AG04450 (cell line): Measurements from ENCODE around the gene AFF1. TPM values are rescaled to one million over a fixed set of nuclear protein-coding genes. Genes with fewer than 3 reads are reported as not detected.

Experiments
- CTCF ChIA-PET: fragments of 300-600, 350-600 bp; formaldehyde crosslinking; extraction: SDS; loops from one replicate; lab custom pipeline; 2022; ENCODE audit warnings: antibody characterized with exemption, inconsistent platforms; lab: Charles Lee
- POLR2A ChIA-PET: fragments of 350-600 bp; formaldehyde crosslinking; extraction: SDS; loops from one replicate; lab custom pipeline; 2021; ENCODE audit warnings: antibody characterized with exemption, inconsistent platforms; lab: Yijun Ruan, JAX
- DNase-seq: peaks from one replicate; pipeline ENCODE4 v3.0.0-alpha.2; 2011; ENCODE audit warnings: low read depth, low spot score
- H3K27ac ChIP-seq: one replicate; pipeline ENCODE4 v1.5.1; 2012; ENCODE audit warnings: low read depth, low read length, control low read depth
- H3K27me3 ChIP-seq: one replicate; pipeline ENCODE4 v1.6.0; 2012; ENCODE audit warnings: low read length; ENCODE audit not compliant: control insufficient read depth, insufficient read depth
- H3K4me3 ChIP-seq: 2 replicates; pipeline ENCODE4 v1.5.1; 2011; ENCODE audit warnings: mild to moderate bottlenecking, low read depth, low read length, control low read depth
- H3K9me3 ChIP-seq: 2 replicates; pipeline ENCODE4 v1.5.1; 2012; ENCODE audit warnings: low read length; ENCODE audit not compliant: control insufficient read depth, insufficient read depth
- polyA plus RNA-seq: library from polyadenylated mRNA; depleted of rRNA; stranded (reverse); fragments of >200 nt; gene quantifications from 2 replicates; pipeline ENCODE4 v1.2.3, GENCODE V29; 2011
- TF ChIP-seq, protein P1 (sequence below): IDR thresholded peaks from 2 replicates; pipeline ENCODE4 v1.5.1; 2011; ENCODE audit warnings: low read depth, low read length, control low read depth, inconsistent platforms

AFF1 gene
- polyA plus RNA-seq, 1 experiment: 17.2 TPM

DNA sequence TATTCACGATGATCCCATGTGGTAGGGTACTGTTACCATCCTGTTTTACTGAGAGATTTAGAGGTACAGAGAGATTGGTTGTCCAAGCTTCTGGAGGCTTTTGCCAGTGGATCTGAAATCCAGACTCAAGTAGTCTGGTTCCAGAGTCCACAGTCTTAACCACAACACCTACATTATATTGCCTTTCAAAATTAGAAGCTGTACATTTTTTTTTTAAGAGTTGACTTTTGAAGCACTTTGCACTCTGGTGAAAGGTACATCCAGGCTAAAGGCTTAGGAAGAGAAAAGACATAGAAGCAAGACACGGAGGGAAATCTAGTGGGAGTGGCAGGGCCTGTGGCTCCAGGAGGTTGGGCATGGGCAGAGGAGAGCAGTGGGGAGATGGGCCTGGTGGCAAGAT, 122.1 kb downstream of the AFF1 start:
- no peak for DNase-seq
- Histone ChIP-seq H3K27ac (no peak overlapping the region), H3K4me3 (no peak overlapping the region), H3K9me3 (no peaks in the 10 kb centered on the region), H3K27me3 (no peaks in the 10 kb centered on the region)
- ChIA-PET CTCF (interaction anchor here (0.8 to 2.1 kb wide), 2 partner anchors 17 to 135 kb away, joined by 3 to 6 read pairs; no protein-coding TSS in a partner anchor), POLR2A (no interaction called here)
- TF ChIP-seq, protein P1, sequence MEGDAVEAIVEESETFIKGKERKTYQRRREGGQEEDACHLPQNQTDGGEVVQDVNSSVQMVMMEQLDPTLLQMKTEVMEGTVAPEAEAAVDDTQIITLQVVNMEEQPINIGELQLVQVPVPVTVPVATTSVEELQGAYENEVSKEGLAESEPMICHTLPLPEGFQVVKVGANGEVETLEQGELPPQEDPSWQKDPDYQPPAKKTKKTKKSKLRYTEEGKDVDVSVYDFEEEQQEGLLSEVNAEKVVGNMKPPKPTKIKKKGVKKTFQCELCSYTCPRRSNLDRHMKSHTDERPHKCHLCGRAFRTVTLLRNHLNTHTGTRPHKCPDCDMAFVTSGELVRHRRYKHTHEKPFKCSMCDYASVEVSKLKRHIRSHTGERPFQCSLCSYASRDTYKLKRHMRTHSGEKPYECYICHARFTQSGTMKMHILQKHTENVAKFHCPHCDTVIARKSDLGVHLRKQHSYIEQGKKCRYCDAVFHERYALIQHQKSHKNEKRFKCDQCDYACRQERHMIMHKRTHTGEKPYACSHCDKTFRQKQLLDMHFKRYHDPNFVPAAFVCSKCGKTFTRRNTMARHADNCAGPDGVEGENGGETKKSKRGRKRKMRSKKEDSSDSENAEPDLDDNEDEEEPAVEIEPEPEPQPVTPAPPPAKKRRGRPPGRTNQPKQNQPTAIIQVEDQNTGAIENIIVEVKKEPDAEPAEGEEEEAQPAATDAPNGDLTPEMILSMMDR: no peak

DNA sequence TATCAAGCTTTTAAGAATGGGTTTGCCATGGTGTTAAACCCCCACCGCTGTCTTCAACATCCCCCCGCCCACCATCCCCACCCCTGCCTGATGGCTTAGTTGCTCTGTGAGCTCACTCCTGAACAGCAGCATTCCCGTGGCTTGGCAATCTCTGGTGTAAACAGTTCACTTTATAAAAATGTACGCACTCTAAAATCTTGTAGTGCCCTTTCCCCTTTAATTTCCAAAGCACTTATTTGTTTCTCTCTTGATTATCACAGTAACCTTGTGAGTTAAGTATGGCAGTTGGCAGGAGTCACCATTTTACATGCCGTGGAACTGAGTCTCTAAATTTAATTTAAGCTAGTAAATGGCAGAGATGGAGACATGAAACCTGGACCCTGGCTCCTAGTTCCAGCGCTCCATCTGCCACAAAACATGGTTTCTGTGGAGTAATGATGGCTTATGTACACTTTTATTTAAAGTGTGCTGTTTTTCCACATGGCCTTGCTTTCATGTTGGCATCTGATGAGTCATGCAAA, 123.1 kb downstream of the AFF1 start:
- ChIA-PET CTCF (interaction anchor here (1.5 to 2.1 kb wide), 2 partner anchors 35 to 136 kb away, joined by 5 to 6 read pairs; no protein-coding TSS in a partner anchor), POLR2A (interaction anchor here (1.4 kb wide), 1 partner anchor 21 kb away, joined by 6 read pairs; no protein-coding TSS in a partner anchor)
- TF ChIP-seq, protein P1: no peak
- no peak for DNase-seq
- Histone ChIP-seq H3K27ac (no peak overlapping the region), H3K4me3 (no peak overlapping the region), H3K9me3 (no peaks in the 10 kb centered on the region), H3K27me3 (no peaks in the 10 kb centered on the region)

DNA sequence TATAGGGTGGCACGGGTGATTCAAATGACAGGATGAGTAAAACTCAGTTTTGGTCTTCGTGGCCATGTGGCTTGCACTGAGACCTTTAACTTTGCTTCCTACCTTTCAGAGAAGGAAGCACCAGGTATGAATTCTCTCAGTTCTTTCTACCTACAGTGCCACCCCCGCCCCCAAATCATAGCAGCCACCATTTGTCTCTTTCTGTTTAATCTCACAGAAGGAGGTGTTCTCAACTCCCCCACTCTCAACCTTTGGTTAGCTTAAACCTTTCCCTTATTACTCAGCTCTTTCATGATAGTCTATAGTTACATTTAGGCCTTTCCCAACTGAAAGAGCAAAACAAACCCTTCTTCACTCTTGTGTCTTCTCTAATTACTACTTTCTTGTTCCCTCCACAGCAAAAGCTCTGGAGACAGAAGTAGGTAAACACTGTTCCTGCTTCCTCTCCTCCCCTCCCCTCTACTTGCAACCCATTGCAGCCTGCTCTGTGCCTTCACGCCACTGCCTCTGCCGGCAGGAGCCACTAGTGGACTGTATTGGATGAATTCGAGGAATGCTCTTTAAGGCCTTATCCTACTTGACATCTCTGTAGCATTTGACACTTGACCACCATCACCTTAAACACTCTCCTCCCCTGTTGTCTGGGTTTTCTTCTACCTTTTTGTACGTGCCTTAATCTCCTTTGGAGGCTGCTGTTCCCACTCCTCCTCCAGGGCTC, 123.7 kb downstream of the AFF1 start:
- DNase-seq: no peak
- TF ChIP-seq, protein P1: no peak
- Histone ChIP-seq H3K4me3 (no peak overlapping the region), H3K27ac (no peak overlapping the region), H3K27me3 (no peaks in the 10 kb centered on the region), H3K9me3 (no peaks in the 10 kb centered on the region)
- ChIA-PET CTCF (interaction anchor here (0.6 to 2.1 kb wide), 3 partner anchors 35 to 136 kb away, joined by 5 to 8 read pairs (median 6); no protein-coding TSS in a partner anchor), POLR2A (interaction anchor here (1.4 kb wide), 1 partner anchor 20 kb away, joined by 6 read pairs; no protein-coding TSS in a partner anchor)

DNA sequence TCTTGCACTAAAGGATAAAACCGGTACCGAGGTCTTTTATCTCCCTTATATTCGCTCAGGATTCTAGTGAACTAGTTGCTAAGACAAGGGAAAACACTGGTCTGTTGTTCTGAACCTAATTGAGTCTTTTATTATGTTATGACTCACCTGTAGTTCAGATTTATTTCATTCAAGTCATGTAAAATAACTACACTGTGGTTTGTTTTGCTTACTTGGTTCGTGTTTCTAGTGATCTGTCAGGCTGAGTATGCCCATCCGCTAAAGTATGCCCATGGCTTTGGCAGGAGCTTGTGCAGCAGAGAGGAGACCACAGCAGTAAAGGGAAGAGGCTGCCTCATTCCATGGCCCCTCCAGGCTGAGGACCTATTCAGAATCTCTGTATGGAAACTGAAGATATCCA, 126.1 kb downstream of the AFF1 start:
- no peak overlapping the region for H3K27ac ChIP-seq
- ChIA-PET CTCF (no interaction called here), POLR2A (interaction anchor here (0.5 to 0.6 kb wide), 2 partner anchors 103 to 133 kb away, joined by 3 to 4 read pairs; no protein-coding TSS in a partner anchor)
- TF ChIP-seq, protein P1: no peak
- DNase-seq: peak; percentile 44
- H3K27me3 ChIP-seq: no peaks in the 10 kb centered on the region
- no peaks in the 10 kb centered on the region for H3K9me3 ChIP-seq
- no peak overlapping the region for H3K4me3 ChIP-seq

DNA sequence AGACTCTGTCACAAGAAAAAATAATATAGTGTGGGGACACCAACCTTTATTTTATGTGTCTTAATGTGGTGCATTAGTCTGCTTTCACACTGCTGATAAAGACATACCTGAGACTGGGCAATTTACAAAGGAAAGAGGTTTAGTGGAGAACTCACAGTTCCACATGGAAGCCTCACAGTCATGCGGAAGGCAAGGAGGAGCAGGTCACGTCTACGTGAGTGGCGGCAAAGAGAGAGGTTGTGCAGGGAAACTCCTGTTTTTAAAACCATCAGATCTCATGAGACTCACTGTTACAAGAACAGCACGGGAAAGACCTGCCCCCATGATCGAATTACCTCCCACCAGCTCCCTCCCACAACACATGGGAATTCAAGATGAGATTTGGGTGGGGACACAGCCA, 130.2 kb downstream of the AFF1 start:
- POLR2A ChIA-PET: no interaction called here
- TF ChIP-seq, protein P1: no peak
- Histone ChIP-seq H3K27me3 (no peaks in the 10 kb centered on the region), H3K27ac (no peak overlapping the region), H3K9me3 (no peaks in the 10 kb centered on the region), H3K4me3 (no peak overlapping the region)
- DNase-seq: no peak
- CTCF ChIA-PET: no interaction called here
